ENCODE results near the gene TRMT1L. TPM values are rescaled to one million over a fixed set of nuclear protein-coding genes. Genes with fewer than 3 reads are reported as not detected.

TRMT1L gene
- total RNA-seq, 1 experiment from 2014 or later = 28.3 TPM

GRCh38 chr1:185132534-185132933 is 24.2 kb downstream of the TRMT1L start:
- no peaks in the 10 kb centered on the region for H3K79me2 ChIP-seq (ENCODE audit: insufficient read depth, low read length)
- no peaks in the 10 kb centered on the region for H4K20me1 ChIP-seq (ENCODE audit: insufficient read depth)
- ChIA-PET CTCF (no interaction called here), POLR2A (no interaction called here), RAD21 (ENCODE audit: low non-redundant PET in 1 of 2, low total read pairs in 2 of 2, uncharacterized antibody in 2 of 2, unreplicated experiment in 2 of 2) (interaction anchor here in 1 of 2 experiments (0.6 kb wide), 1 partner anchor 226 kb away, joined by 3 read pairs; no protein-coding TSS in a partner anchor)
- H3K36me3 ChIP-seq (ENCODE audit: control insufficient read depth in 1 of 2, insufficient read depth in 2 of 2, low read length in 2 of 2) = peaks cover 3 to 7% of the 10 kb centered on the region in 2 experiments; a peak in 3 of 4 replicates
- no peaks in the 10 kb centered on the region for H3K27me3 ChIP-seq (ENCODE audit: insufficient read depth, low read length)
- H3K27ac ChIP-seq (ENCODE audit: low read depth, low read length) = no peak overlapping the region
- no peak overlapping the region for H3K9ac ChIP-seq (ENCODE audit: low read length)
- TF ChIP-seq CBX3 (IDR thresholded peaks at IDR 0.05; ENCODE audit: low read depth) (no peak), SP1 (IDR thresholded peaks at IDR 0.05; ENCODE audit: low read depth) (no peak), YY1 (IDR thresholded peaks at IDR 0.05; ENCODE audit: extremely low read depth, insufficient replicate concordance, low read depth, low read length) (no peak), EZH2phosphoT487 (IDR thresholded peaks at IDR 0.05; ENCODE audit: borderline replicate concordance) (no peak), FOSL1 (IDR thresholded peaks at IDR 0.05; ENCODE audit: low read depth) (no peak), ZNF274 (IDR thresholded peaks at IDR 0.05; ENCODE audit: low read depth, low read length) (no peak)
- peaks cover 0 to 4% of the 10 kb centered on the region in 2 experiments; a peak in 1 of 4 replicates for H3K9me3 ChIP-seq (ENCODE audit: control insufficient read depth in 1 of 2, insufficient read depth in 1 of 2, low read depth in 1 of 2, low read length in 2 of 2)
- H3K4me3 ChIP-seq (replicated peaks in 1 of 2; ENCODE audit: low read depth in 1 of 2, low read length in 2 of 2) = no peak overlapping the region
- no peaks in the 10 kb centered on the region for H3K4me1 ChIP-seq (ENCODE audit: control insufficient read depth in 1 of 2, insufficient read depth in 2 of 2, low read length in 2 of 2)
- no peak overlapping the region for H2AFZ ChIP-seq (ENCODE audit: low read depth, low read length, poor library complexity, severe bottlenecking)
- intact Hi-C loops (cut with micrococcal nuclease) = no loop called here
- DNase-seq (ENCODE audit: low read depth, low spot score) (no peak), ATAC-seq (no peak)
- no TSS peak for BruUV-seq (replicated peaks)
- H3K4me2 ChIP-seq (ENCODE audit: low read length) = no peak overlapping the region
- H3K9me2 ChIP-seq (ENCODE audit: insufficient read depth) = no peaks in the 10 kb centered on the region

GRCh38 chr1:185129708-185130107 is 27.0 kb downstream of the TRMT1L start:
- Histone ChIP-seq H3K9ac (ENCODE audit: low read length) (no peak overlapping the region), H2AFZ (ENCODE audit: low read depth, low read length, poor library complexity, severe bottlenecking) (no peak overlapping the region), H3K27me3 (ENCODE audit: insufficient read depth, low read length) (no peaks in the 10 kb centered on the region), H3K4me1 (ENCODE audit: control insufficient read depth in 1 of 2, insufficient read depth in 2 of 2, low read length in 2 of 2) (no peaks in the 10 kb centered on the region), H3K27ac (ENCODE audit: low read depth, low read length) (no peak overlapping the region), H3K79me2 (ENCODE audit: insufficient read depth, low read length) (no peaks in the 10 kb centered on the region), H3K4me3 (replicated peaks in 1 of 2; ENCODE audit: low read depth in 1 of 2, low read length in 2 of 2) (no peak overlapping the region), H3K9me3 (ENCODE audit: control insufficient read depth in 1 of 2, insufficient read depth in 1 of 2, low read depth in 1 of 2, low read length in 2 of 2) (peaks cover 0 to 4% of the 10 kb centered on the region in 2 experiments; a peak in 1 of 4 replicates), H3K9me2 (ENCODE audit: insufficient read depth) (no peaks in the 10 kb centered on the region), H3K4me2 (ENCODE audit: low read length) (no peak overlapping the region), H3K36me3 (ENCODE audit: control insufficient read depth in 1 of 2, insufficient read depth in 2 of 2, low read length in 2 of 2) (peaks cover 3 to 7% of the 10 kb centered on the region in 2 experiments; a peak in 2 of 4 replicates), H4K20me1 (ENCODE audit: insufficient read depth) (no peaks in the 10 kb centered on the region)
- RAD21 ChIA-PET (ENCODE audit: low non-redundant PET in 1 of 2, low total read pairs in 2 of 2, uncharacterized antibody in 2 of 2, unreplicated experiment in 2 of 2) = no interaction called here
- POLR2A ChIA-PET = no interaction called here
- DNase-seq (ENCODE audit: low read depth, low spot score) = no peak
- no TSS peak for BruUV-seq (replicated peaks)
- ATAC-seq = no peak
- intact Hi-C loops (cut with micrococcal nuclease) = no loop called here
- CTCF ChIA-PET = no interaction called here
- no peak for TF ChIP-seq SP1 (IDR thresholded peaks at IDR 0.05; ENCODE audit: low read depth)
- TF ChIP-seq FOSL1 (IDR thresholded peaks at IDR 0.05; ENCODE audit: low read depth) = no peak
- no peak for TF ChIP-seq EZH2phosphoT487 (IDR thresholded peaks at IDR 0.05; ENCODE audit: borderline replicate concordance)
- no peak for TF ChIP-seq YY1 (IDR thresholded peaks at IDR 0.05; ENCODE audit: extremely low read depth, insufficient replicate concordance, low read depth, low read length)
- no peak for TF ChIP-seq EGR1 (IDR thresholded peaks at IDR 0.05; ENCODE audit: low read depth)
- no peak for TF ChIP-seq CEBPB (IDR thresholded peaks at IDR 0.05; ENCODE audit: low read depth)
- no peak for TF ChIP-seq MAX (IDR thresholded peaks at IDR 0.05)
- TF ChIP-seq ELF1 (IDR thresholded peaks at IDR 0.05; ENCODE audit: borderline replicate concordance, low read depth) = no peak
- no peak for TF ChIP-seq POLR2AphosphoS5 (IDR thresholded peaks at IDR 0.05; ENCODE audit: low read depth, low read length)
- no peak for TF ChIP-seq POLR2A (IDR thresholded peaks at IDR 0.05; ENCODE audit: borderline replicate concordance, extremely low read depth, insufficient read depth, insufficient read length)
- TF ChIP-seq SIN3A (IDR thresholded peaks at IDR 0.05; ENCODE audit: low read depth) = no peak
- TF ChIP-seq SRF (IDR thresholded peaks at IDR 0.05; ENCODE audit: low read depth) = no peak

All from HCT116 (cell line).